Mesothelial cell of epicardium (in vitro differentiated cells): ENCODE results near the gene AMBRA1. TPM values are rescaled to one million over a fixed set of nuclear protein-coding genes. Genes with fewer than 3 reads are reported as not detected.

Experiments used
- DNase-seq, 2 experiments: peaks; one replicate each; pipeline ENCODE4 v3.0.0; 2021; ENCODE audit warnings: low spot score in 2 of 2; ENCODE audit not compliant: unreplicated experiment in 2 of 2
- H3K27ac Mint-ChIP-seq: 2 replicates; pipeline ENCODE4 v1.8.0; 2021; ENCODE audit warnings: mixed read lengths
- H3K27me3 Mint-ChIP-seq: 2 replicates; pipeline ENCODE4 v1.8.0; 2021; ENCODE audit warnings: low read depth, mixed read lengths
- H3K36me3 Mint-ChIP-seq: 2 replicates; pipeline ENCODE4 v1.8.0; 2021; ENCODE audit warnings: mixed read lengths
- H3K4me1 Mint-ChIP-seq: 2 replicates; pipeline ENCODE4 v1.8.0; 2021; ENCODE audit warnings: mixed read lengths
- H3K4me3 Mint-ChIP-seq: 2 replicates; pipeline ENCODE4 v1.8.0; 2021; ENCODE audit warnings: mild to moderate bottlenecking, moderate library complexity, mixed read lengths
- H3K9me3 Mint-ChIP-seq: 2 replicates; pipeline ENCODE4 v1.8.0; 2021; ENCODE audit warnings: mixed read lengths
- total RNA-seq: library from RNA; stranded (reverse); gene quantifications from 3 replicates; pipeline ENCODE4 v1.2.1, GENCODE V29; 2021
- TF ChIP-seq, protein P1 (sequence below): fragments of 200-600 bp; sonication (generic); IDR thresholded peaks from one replicate; pipeline ENCODE4 v1.5.0; 2021; ENCODE audit warnings: antibody characterized with exemption; ENCODE audit not compliant: unreplicated experiment

The AMBRA1 gene
- total RNA-seq, 1 donor from 2014 or later, result 48.4 TPM

DNA sequence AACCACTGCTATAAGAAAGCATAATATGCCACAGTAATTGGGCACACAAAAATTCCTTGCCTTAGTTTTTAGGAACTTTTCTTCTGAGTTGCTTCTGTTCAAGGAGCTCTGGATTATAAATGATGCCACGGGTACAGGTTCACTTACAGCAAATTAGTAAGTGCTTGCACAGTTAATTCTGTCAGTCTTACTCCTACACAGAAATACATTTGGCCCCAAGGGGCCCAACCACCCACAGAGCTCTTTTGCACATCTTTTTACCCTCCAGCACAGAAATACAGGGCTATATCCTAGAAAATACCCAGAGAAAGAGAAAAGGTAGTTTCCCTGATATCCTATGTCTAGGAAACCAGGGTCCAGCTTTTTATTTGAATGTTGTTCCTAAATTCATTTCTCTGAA, 115.6 kb downstream of the AMBRA1 start:
- DNase-seq, result no peak
- peaks cover 19% of the 10 kb centered on the region for H3K4me1 Mint-ChIP-seq
- TF ChIP-seq, protein P1, sequence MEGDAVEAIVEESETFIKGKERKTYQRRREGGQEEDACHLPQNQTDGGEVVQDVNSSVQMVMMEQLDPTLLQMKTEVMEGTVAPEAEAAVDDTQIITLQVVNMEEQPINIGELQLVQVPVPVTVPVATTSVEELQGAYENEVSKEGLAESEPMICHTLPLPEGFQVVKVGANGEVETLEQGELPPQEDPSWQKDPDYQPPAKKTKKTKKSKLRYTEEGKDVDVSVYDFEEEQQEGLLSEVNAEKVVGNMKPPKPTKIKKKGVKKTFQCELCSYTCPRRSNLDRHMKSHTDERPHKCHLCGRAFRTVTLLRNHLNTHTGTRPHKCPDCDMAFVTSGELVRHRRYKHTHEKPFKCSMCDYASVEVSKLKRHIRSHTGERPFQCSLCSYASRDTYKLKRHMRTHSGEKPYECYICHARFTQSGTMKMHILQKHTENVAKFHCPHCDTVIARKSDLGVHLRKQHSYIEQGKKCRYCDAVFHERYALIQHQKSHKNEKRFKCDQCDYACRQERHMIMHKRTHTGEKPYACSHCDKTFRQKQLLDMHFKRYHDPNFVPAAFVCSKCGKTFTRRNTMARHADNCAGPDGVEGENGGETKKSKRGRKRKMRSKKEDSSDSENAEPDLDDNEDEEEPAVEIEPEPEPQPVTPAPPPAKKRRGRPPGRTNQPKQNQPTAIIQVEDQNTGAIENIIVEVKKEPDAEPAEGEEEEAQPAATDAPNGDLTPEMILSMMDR, result no peak
- no peaks in the 10 kb centered on the region for H3K9me3 Mint-ChIP-seq
- H3K4me3 Mint-ChIP-seq, result no peak overlapping the region
- H3K27me3 Mint-ChIP-seq, result no peaks in the 10 kb centered on the region
- no peak overlapping the region for H3K27ac Mint-ChIP-seq
- no peaks in the 10 kb centered on the region for H3K36me3 Mint-ChIP-seq

DNA sequence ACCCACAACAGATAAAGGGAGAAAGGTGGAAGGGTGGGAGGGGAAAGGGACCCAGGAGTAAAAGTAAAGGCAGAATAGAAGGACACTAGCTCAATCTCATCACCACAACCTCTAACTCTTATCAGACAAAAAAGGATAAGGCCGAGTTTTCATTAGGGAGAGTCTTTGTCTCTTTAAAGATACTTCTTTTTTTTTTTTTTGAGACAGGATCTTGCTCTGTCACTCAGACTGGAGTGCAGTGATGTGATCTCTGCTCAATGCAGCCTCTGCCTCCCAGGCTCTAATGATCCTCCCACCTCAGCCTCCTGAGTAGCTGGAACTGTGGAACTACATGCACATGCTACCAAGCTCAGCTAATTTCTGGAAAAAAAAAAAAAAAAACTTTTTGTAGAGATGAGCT, 116.7 kb downstream of the AMBRA1 start:
- Mint-ChIP-seq H3K36me3 (no peaks in the 10 kb centered on the region), H3K4me3 (no peak overlapping the region), H3K4me1 (peaks cover 19% of the 10 kb centered on the region), H3K9me3 (no peaks in the 10 kb centered on the region), H3K27me3 (no peaks in the 10 kb centered on the region), H3K27ac (no peak overlapping the region)
- TF ChIP-seq, protein P1, result no peak
- no peak for DNase-seq

DNA sequence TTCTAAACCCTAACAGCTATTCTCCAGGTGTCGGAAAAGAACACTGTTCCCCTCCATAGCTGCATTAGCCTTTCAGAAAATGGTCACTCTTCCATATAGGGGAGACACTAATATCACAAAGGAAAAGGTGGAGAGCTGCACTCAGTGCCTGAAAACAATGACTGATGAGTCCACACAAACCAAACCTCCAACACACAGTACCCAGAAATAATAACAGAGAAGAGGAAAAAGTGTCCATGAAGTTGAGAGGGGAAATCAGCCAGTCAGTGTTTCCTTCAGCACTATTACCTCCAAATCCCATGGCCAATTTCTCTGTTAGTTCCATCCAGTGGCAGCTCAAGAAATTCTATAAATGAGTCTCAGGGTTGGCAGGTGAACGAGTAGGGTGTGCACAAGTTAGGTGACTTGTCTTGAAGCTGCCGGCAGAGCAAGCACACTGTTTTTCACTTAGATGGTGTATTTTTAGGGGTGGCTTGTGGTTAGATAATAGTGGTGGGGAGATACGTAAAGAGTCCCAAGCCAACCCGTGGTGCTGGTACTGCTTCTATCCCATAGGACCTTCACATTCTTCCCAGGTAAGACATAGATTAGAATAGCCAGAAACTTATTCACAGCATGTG, 117.8 kb downstream of the AMBRA1 start:
- H3K4me1 Mint-ChIP-seq, result peaks cover 17% of the 10 kb centered on the region
- no peak overlapping the region for H3K27ac Mint-ChIP-seq
- H3K27me3 Mint-ChIP-seq, result no peaks in the 10 kb centered on the region
- H3K36me3 Mint-ChIP-seq, result no peaks in the 10 kb centered on the region
- H3K9me3 Mint-ChIP-seq, result no peaks in the 10 kb centered on the region
- no peak overlapping the region for H3K4me3 Mint-ChIP-seq
- TF ChIP-seq, protein P1, result no peak
- DNase-seq, result no peak

DNA sequence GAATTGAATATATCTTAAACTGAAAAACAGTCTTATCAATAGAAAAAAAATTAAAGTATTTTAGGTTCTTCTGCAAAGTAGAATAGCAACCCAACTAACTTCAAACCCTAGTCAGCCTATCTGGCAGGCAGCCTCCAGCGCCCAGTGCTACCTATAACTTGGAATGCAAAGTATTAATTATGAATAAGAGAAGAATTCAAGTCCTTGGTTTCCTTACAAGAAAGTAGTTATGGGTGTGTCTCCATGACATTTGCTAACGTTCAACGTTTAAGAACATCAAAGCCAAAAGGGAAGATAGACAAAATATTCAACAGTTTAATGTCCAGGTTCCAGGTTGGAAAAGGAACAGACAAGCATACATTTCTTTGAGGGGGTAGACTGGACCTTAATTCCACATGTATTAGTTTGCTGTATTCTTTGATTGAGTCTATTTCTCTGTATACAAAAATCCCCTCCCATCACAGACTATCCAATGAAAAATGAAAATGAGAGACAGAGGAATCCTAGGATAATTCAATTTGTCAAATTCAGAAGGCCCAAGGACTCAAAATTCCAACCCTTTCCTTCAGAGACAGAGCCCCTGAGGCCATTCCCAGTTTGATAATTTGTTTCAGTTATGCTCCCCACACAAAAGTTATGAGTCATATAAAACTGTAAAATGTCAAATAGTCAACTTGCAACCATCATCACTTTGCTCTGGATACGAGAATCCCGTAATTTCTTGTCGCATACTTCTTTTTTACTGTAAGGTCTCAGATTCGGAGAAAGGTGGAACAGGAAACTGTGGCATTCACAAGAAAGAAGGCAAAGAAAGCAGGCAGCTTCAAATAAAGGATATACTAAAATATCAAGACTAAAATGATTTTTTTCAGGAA, 118.5 kb downstream of the AMBRA1 start:
- Mint-ChIP-seq H3K36me3 (peaks cover 3% of the 10 kb centered on the region), H3K27ac (peak overlapping the region; percentile 14), H3K27me3 (no peaks in the 10 kb centered on the region), H3K4me3 (no peak overlapping the region), H3K9me3 (no peaks in the 10 kb centered on the region), H3K4me1 (peaks cover 9% of the 10 kb centered on the region)
- no peak for DNase-seq
- TF ChIP-seq, protein P1, result no peak

DNA sequence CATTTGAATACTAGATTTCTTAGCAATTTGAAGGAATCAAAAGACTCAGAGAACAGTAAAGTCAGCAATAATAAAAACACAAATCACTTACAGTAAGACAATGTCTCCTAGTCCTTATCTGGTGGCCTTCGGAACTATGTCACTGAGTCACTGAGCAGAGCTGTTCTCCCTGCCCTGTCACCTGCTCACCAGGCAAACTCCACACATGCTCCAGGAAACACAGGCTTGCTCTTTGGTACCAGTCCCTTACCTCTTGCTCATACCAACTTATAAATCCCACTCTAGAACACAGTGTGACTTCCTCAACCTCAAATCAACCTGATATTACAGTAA, 121.2 kb downstream of the AMBRA1 start:
- Mint-ChIP-seq H3K9me3 (no peaks in the 10 kb centered on the region), H3K27me3 (no peaks in the 10 kb centered on the region), H3K27ac (no peak overlapping the region), H3K4me1 (peaks cover 9% of the 10 kb centered on the region), H3K4me3 (no peak overlapping the region), H3K36me3 (peaks cover 7% of the 10 kb centered on the region)
- TF ChIP-seq, protein P1, result no peak
- no peak for DNase-seq
